HAP-1 (cell line): ENCODE measurements around the gene TXLNA.

Experiments used
- DNase-seq, 2 experiments: peaks; one replicate each; pipeline ENCODE4 v3.0.0-alpha.2; 2016 to 2020; ENCODE audit warnings: low spot score in 2 of 2
- H3K27me3 ChIP-seq: fragments of 250-450 bp; sonication (Bioruptor Pico); 2 replicates; pipeline ENCODE4 v1.5.1; 2020; ENCODE audit warnings: low read depth, mild to moderate bottlenecking, moderate library complexity
- H3K36me3 ChIP-seq: fragments of 250-450 bp; sonication (Bioruptor Pico); replicated peaks from 2 replicates; pipeline ENCODE4 v1.5.1; 2020; ENCODE audit warnings: mild to moderate bottlenecking
- H3K4me1 ChIP-seq: fragments of 250-450 bp; sonication (Bioruptor Pico); 2 replicates; pipeline ENCODE4 v1.5.1; 2020; ENCODE audit warnings: mild to moderate bottlenecking
- H3K4me3 ChIP-seq: fragments of 250-450 bp; sonication (Bioruptor Pico); 2 replicates; pipeline ENCODE4 v1.5.1; 2020; ENCODE audit warnings: mild to moderate bottlenecking, moderate library complexity
- H3K9me3 ChIP-seq: fragments of 250-450 bp; sonication (Bioruptor Pico); 2 replicates; pipeline ENCODE4 v1.5.1; 2020; ENCODE audit warnings: mild to moderate bottlenecking, moderate library complexity
- in situ Hi-C: fragments of 300-500 bp; cut with MboI; formaldehyde crosslinking; loops from 3 replicates; pipeline ENCODE4 v1.14.3; 2020; ENCODE audit warnings: low sequenced_read_pairs, inconsistent platforms, mixed read lengths

The TXLNA gene

GRCh38 chr1:32208469-32208868, 29.0 kb downstream of the TXLNA start:
- in situ Hi-C loops, result no loop called here
- Histone ChIP-seq H3K9me3 (no peaks in the 10 kb centered on the region), H3K4me3 (no peak overlapping the region), H3K4me1 (no peaks in the 10 kb centered on the region; the same call in 1 of the 2 replicates), H3K27me3 (no peaks in the 10 kb centered on the region), H3K36me3 (peaks cover 15% of the 10 kb centered on the region)
- DNase-seq, result no peak

- peak in 1 of 2 experiments; percentile 73 for DNase-seq
- Histone ChIP-seq H3K4me3 (no peak within 1 kb of the TSS), H3K27me3 (no peaks in the 10 kb centered on the region), H3K9me3 (no peaks in the 10 kb centered on the region), H3K4me1 (no peaks in the 10 kb centered on the region; the same call in 1 of the 2 replicates), H3K36me3 (peaks cover 15% of the 10 kb centered on the region)
- in situ Hi-C loops, result no loop called here
These were observed 29.4 kb downstream of the TXLNA start, which contains the start of gene DCDC2B for GRCh38 chr1:32208891-32209328. TSS of gene DCDC2B (plus strand) at chr1:32209089. CDS start at chr1:32209094, 5 bp downstream.

GRCh38 chr1:32215629-32216480, 36.4 kb downstream of the TXLNA start:
- Histone ChIP-seq H3K4me3 (no peak overlapping the region), H3K9me3 (no peaks in the 10 kb centered on the region), H3K36me3 (peaks cover 25% of the 10 kb centered on the region), H3K27me3 (no peaks in the 10 kb centered on the region), H3K4me1 (no peaks in the 10 kb centered on the region)
- in situ Hi-C loops, result no loop called here
- peak; percentile 44 to 75 for DNase-seq

GRCh38 chr1:32216566-32216965, 37.1 kb downstream of the TXLNA start:
- Histone ChIP-seq H3K36me3 (peaks cover 25% of the 10 kb centered on the region), H3K27me3 (no peaks in the 10 kb centered on the region), H3K9me3 (no peaks in the 10 kb centered on the region), H3K4me3 (no peak overlapping the region), H3K4me1 (peaks cover 3% of the 10 kb centered on the region; the same call in 1 of the 2 replicates)
- DNase-seq, result no peak
- in situ Hi-C loops, result no loop called here

- in situ Hi-C loops, result no loop called here
- Histone ChIP-seq H3K27me3 (no peaks in the 10 kb centered on the region), H3K9me3 (no peaks in the 10 kb centered on the region), H3K36me3 (peaks cover 32% of the 10 kb centered on the region), H3K4me1 (peaks cover 3% of the 10 kb centered on the region), H3K4me3 (no peak overlapping the region)
- DNase-seq, result no peak
These were observed 39.5 kb downstream of the TXLNA start for GRCh38 chr1:32219022-32219421.

GRCh38 chr1:32220746-32221580, 41.5 kb downstream of the TXLNA start:
- Histone ChIP-seq H3K4me1 (peaks cover 3% of the 10 kb centered on the region), H3K36me3 (peaks cover 38% of the 10 kb centered on the region), H3K4me3 (peak overlapping the region; percentile 97), H3K9me3 (no peaks in the 10 kb centered on the region), H3K27me3 (no peaks in the 10 kb centered on the region)
- no peak for DNase-seq
- in situ Hi-C loops, result no loop called here

GRCh38 chr1:32221581-32221979, 42.1 kb downstream of the TXLNA start:
- no peak for DNase-seq
- Histone ChIP-seq H3K4me3 (peak overlapping the region; percentile 97), H3K9me3 (no peaks in the 10 kb centered on the region), H3K4me1 (peaks cover 3% of the 10 kb centered on the region), H3K27me3 (no peaks in the 10 kb centered on the region), H3K36me3 (peaks cover 39% of the 10 kb centered on the region)
- in situ Hi-C loops, result no loop called here

GRCh38 chr1:32221980-32222755, 42.7 kb downstream of the TXLNA start, which contains the start of the genes EIF3I and TMEM234:
TSS of gene EIF3I (plus strand) at chr1:32222407. CDS start at chr1:32222442, 35 bp downstream.
TSS of gene TMEM234 (minus strand) at chr1:32222353. CDS start at chr1:32222322, 31 bp downstream.
- H3K36me3 ChIP-seq, result peaks cover 33% of the 10 kb centered on the region
- in situ Hi-C loops, result no loop called here
- DNase-seq, result peak; percentile 88 to 94

GRCh38 chr1:32223683-32224082, 44.2 kb downstream of the TXLNA start:
- no peak for DNase-seq
- Histone ChIP-seq H3K27me3 (no peaks in the 10 kb centered on the region), H3K36me3 (peaks cover 44% of the 10 kb centered on the region), H3K4me3 (peak overlapping the region; percentile 97; the same call in 1 of the 2 replicates), H3K4me1 (peaks cover 3% of the 10 kb centered on the region), H3K9me3 (no peaks in the 10 kb centered on the region)
- in situ Hi-C loops, result no loop called here

More at GRCh38 chr1:32221980-32222755, 42.7 kb downstream of the TXLNA start, which contains the start of the genes EIF3I and TMEM234:
- Histone ChIP-seq H3K4me1 (peaks cover 3% of the 10 kb centered on the region), H3K27me3 (no peaks in the 10 kb centered on the region), H3K4me3 (peak within 1 kb of the TSS; percentile 97), H3K9me3 (no peaks in the 10 kb centered on the region)

- no peak overlapping the region for H3K4me3 ChIP-seq
- in situ Hi-C loops, result no loop called here
- peaks cover 50% of the 10 kb centered on the region for H3K36me3 ChIP-seq
- DNase-seq, result no peak
- no peaks in the 10 kb centered on the region for H3K27me3 ChIP-seq
- H3K9me3 ChIP-seq, result no peaks in the 10 kb centered on the region
- H3K4me1 ChIP-seq, result peaks cover 3% of the 10 kb centered on the region
These were observed 44.8 kb downstream of the TXLNA start for GRCh38 chr1:32224285-32224684.

GRCh38 chr1:32228771-32229170, 49.3 kb downstream of the TXLNA start:
- Histone ChIP-seq H3K4me1 (no peaks in the 10 kb centered on the region), H3K27me3 (no peaks in the 10 kb centered on the region), H3K36me3 (peaks cover 70% of the 10 kb centered on the region), H3K4me3 (no peak overlapping the region), H3K9me3 (no peaks in the 10 kb centered on the region)
- DNase-seq, result no peak
- in situ Hi-C loops, result no loop called here

- no peaks in the 10 kb centered on the region for H3K9me3 ChIP-seq
- H3K27me3 ChIP-seq, result no peaks in the 10 kb centered on the region
- DNase-seq, result no peak
- H3K36me3 ChIP-seq, result peaks cover 46% of the 10 kb centered on the region
- no peaks in the 10 kb centered on the region for H3K4me1 ChIP-seq
- in situ Hi-C loops, result no loop called here
- H3K4me3 ChIP-seq, result no peak overlapping the region
These were observed 52.5 kb downstream of the TXLNA start for GRCh38 chr1:32231843-32232432.
